Femur (tissue), 1 donor: ENCODE measurements around the gene FABP1.

ENCODE experiments used
- DNase-seq: peaks from one replicate; pipeline ENCODE4 v3.0.0-alpha.2; 2017

Gene FABP1

GRCh38 chr2:88127888-88128653 lies at the start of gene FABP1:
Gene FABP1 (minus strand): TSS chr2:88128062. CDS start chr2:88128017, 45 bp downstream.
- DNase-seq, result no peak

GRCh38 chr2:88177556-88177955 lies 49.7 kb upstream of the FABP1 start:
- DNase-seq, result no peak

DNA sequence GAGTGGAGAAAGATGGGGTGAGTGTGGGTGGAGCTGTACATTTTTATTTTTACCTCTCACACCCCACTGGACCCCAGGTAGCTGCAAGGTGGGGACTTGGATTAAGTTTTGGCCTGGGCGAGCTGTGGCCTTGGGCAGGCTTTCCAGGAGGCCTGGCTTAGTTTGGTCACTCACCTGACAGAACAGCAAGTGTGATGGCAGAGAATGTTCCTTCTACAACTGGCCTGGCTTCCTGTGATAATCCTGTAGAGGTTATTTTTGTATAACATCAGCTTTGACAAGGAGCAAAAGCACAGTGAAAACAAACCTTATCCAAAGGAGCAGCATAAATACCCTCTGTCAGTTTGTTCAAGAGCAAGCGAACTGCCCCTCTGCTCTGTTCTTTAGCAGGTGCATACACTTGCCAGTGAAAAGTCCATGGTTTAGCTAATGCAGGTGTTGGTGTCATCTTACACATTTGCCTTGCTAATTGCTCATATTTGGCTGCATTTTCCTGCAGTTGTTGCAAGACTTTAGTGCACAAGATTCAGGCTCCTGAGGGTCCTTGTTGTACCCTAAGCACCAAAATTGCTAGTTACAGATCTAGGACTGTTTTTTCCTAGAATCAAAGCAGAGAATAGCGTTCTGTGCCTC lies 48.6 kb upstream of the FABP1 start:
- DNase-seq, result no peak

DNA sequence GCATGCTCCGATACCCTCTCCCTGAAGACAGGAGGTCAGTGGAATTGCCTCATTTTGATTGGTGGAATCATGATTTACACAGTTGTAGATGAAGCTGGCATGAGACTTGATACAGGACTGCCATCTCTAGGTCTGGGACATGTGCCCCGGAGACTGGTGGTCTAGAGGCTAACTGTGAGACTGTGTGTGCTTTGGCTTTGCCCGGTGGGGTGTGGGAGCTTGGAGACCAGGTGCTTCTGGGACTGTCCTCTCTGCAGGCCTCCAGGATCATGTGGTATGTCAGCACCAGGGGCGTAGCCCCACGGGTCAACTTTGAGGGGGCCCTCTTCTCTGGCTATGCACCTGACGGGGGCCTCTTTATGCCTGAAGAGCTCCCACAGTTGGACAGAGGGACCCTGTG lies 45.0 kb upstream of the FABP1 start:
- DNase-seq, result no peak

DNA sequence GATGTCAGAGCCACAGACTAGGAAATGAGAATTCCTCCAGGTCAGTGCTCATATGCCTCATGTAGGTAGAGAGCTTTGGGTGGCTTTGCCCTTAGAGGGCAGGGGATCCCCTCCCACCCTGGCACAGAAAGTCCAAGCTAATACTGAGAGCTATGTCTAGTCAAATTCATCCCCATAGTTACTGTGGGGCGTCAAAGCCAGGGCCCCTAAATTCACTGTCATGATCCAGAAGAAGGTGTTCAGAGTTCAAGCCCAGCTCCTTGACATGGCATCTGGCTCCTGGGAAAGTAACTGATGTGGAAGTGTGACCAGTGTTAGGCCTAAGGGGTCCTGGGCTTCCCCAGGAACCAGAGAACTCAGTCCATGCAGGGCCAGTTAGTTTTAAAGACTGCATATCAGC lies 44.1 kb upstream of the FABP1 start:
- no peak for DNase-seq

GRCh38 chr2:88170472-88170892 lies 42.6 kb upstream of the FABP1 start:
- no peak for DNase-seq

DNA sequence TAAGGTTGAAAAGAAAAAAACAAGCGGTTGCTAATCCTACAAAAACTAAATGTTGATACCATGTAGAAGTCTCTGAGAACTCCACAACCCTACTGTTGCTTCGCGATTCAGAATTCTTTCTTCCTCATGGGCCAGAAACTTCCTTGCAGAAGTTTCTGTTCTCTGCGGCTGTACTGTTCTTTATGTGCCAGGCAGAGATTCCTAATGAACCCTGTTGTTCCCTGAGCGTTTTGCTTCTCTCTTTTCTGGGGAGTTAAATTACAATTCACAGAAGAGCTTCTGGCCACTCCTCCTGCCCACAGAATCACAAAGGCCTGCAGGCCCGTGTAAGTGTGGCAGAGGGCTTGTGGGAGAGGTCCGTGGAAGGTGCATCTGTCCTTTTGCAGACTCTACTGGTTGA lies 40.5 kb upstream of the FABP1 start:
- no peak for DNase-seq

DNA sequence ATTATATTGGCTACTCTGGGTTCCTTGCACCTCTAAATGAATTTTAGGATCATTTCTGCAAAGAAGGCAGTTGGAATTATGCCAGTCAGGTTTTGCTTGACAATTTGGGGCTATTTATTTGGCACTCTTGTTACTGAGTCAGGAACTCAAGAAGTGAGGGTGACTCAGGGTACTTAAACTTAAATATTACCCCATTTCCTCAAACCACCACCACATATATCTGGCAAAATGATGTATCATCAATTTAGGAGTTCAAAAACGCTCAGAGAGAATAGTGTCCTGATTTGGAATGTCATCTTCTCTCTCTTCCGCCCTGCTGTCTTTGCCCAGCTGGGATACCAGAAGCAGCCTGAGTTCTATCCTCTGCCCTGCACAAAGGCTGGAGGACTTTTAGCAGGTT lies 39.9 kb upstream of the FABP1 start:
- DNase-seq, result no peak

DNA sequence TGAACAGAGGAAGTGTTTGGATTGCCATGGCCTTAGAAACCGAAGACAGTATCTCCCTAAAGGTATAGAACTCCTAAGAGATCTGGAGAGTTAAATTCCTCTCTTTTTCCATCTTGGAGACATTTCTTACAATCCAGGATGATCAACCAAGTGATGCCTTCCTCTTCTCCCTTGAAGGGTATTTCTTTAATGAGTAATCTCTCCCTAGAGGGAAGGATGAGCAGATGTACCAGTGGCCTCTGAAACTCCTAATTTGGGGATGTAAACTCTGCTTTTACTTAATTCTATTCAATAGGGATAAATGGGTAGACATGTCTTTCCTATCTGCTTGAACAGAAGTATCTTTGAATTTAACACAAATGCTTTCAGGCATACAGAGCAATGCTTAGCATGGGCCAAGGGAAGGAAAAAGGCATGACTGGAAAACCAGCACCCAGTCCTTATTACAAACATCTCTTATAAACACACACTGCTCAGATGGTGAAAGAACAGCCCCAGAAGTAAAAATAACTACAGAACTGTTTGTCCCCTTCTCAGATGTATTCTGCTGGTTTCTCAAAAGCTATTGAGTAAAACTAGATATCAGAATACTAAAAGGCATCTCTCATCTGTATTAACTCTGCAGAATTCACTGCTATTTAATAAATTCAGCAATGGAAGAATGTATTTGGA lies 37.6 kb upstream of the FABP1 start:
- no peak for DNase-seq

- DNase-seq, result no peak
Measured at GRCh38 chr2:88161446-88162244, 33.8 kb upstream of the FABP1 start.

DNA sequence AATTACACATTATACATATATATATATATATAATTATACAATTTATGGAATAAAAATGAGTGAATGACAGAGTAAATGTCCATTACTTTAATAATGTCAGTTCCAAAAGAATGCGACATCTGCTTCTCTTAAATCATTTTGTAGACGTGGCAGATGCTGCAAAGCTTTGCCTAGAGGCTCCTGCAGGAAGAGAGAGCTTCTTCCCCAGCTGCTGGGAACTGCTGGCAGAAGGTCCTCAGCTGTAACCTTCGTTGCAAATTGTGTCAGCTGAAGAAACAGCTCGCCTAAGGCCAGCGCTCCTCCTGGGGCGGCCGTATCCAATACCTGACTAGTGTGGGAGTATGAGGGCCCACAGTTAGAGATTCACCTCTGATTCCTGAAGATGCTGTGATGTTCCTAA lies 32.7 kb upstream of the FABP1 start:
- no peak for DNase-seq

GRCh38 chr2:88159955-88160415 lies 32.1 kb upstream of the FABP1 start:
- DNase-seq, result peak; percentile 53

DNA sequence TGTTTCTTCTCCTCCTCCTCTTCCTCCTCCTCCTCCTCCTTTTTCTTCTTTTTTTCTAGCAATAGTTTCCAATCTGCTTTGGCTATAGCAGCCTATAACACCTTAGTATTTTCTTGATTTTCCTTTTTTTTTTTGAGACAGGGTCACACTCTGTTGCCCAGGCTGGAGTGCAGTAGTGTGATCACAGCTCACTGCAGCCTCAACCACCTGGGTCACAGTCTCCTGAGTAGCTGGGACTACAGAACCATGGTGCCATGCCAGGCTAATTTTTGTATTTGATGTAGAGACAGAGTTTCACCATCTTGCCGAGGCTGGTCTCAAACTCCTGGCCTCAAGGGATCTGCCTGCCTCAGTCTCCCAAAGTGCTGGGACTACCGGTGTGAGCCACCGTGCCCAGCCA lies 31.6 kb upstream of the FABP1 start:
- no peak for DNase-seq

- no peak for DNase-seq
Measured at GRCh38 chr2:88148929-88149438, 21.1 kb upstream of the FABP1 start.

GRCh38 chr2:88147145-88147544 lies 19.3 kb upstream of the FABP1 start:
- no peak for DNase-seq

DNA sequence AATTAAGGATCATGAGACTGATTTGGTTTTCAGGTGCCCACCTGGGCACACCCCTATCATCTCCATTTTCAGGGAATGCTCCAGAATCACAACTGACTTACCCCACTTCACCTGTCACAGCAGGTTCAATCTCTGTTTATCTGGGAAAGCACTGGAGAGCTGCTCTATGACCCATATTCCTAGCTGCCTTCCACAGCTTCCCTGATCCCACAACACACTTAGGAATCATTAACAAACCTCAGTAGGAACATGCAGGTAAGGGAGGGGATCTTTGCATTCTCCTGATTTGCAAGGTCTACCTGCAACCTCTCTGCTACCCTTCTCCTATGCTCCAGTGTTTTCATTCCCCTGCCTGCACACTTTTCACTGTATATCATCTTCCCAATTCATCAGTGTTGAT lies 18.7 kb upstream of the FABP1 start:
- no peak for DNase-seq

DNA sequence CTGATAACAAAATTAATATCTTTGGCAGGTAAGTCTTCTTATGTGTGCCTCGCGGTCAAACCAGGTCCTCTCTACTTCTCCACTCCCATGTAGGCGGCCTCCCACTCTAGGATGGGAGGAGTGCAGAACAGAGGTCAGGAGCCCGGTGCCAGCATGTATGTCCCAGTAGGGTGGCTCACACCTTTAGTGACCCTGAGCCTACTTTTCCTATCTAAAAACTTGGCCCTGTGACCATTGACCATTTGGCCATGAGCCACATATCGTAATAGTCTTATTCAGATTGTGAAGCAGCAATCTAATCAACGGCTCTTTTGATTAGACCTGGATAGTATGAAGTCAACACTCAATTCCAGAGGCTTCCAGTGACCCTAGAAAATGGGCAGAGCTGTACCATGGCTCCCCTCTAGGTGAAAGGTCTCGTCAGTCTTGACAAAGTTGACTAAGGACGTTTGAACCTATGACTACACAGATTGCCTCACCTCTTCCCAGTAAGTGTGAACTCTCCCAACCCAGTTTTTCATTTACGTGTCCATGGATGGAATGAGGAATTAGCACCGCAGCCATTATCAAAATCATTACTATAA lies 17.1 kb upstream of the FABP1 start:
- DNase-seq, result no peak

DNA sequence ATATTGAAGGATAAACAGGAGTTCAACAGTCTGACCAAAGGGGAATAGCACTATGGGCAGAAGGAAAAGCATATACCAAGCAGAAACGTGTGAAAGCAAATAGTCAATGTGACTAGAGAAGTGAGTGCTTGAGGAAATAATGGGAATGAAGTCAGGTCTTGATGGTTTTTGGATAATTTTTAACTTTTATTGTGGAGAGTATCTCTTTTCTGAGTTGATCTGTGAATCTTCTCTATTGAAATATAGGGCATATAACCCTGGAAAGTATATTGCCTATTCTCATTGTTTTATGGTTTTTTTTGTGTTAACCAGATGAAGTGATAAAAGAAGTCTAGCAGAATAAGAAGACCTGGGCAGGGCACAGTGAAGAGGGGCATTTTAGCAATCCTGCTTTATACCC lies 16.4 kb upstream of the FABP1 start:
- DNase-seq, result no peak

- no peak for DNase-seq
Measured at GRCh38 chr2:88141952-88142351, 14.1 kb upstream of the FABP1 start.

GRCh38 chr2:88139804-88140203 lies 11.9 kb upstream of the FABP1 start:
- no peak for DNase-seq

DNA sequence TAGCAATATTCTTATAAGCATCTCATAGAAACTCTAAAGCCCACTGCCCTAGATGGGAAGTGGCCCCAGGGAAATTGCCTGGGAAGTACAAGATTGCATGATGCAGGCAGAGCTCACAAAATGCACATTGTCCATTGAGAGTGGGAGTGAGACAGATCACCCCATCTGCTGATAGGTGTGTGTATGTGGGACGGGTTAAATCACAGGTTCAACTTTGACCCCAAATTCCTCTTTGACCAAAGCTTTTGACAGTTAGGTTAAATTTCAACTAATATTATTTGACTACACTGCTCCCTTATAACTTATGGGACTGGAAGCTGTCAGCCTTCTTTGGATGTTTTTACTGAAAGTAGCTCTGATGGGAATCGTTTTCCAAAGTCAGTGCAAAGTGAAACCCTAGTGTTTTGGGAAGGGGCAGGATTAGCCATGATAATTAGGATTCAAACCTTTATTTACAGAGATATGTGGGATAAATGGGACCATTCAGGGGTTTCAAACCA lies 11.4 kb upstream of the FABP1 start:
- no peak for DNase-seq

GRCh38 chr2:88137833-88138232 lies 10.0 kb upstream of the FABP1 start:
- no peak for DNase-seq
